Measurements from ENCODE around the gene PSMD12. TPM values are rescaled to one million over a fixed set of nuclear protein-coding genes. Genes with fewer than 3 reads are reported as not detected.

The PSMD12 gene
- total RNA-seq, 2 experiments from 2014 or later: 100 to 101 TPM

GRCh38 chr17:67375716-67376115 is 9.3 kb upstream of the PSMD12 start:
- POLR2A ChIA-PET: interaction anchor here (1.0 to 1.2 kb wide), 3 partner anchors 10 to 99 kb away, joined by 3 to 5 read pairs (median 4); no protein-coding TSS in a partner anchor
- Mint-ChIP-seq H3K36me3 (ENCODE audit: low read depth) (peaks cover 13% of the 10 kb centered on the region), H3K27ac (no peak overlapping the region), H3K9me3 (ENCODE audit: low read depth) (peaks cover 3% of the 10 kb centered on the region), H3K4me1 (peaks cover 34% of the 10 kb centered on the region), H3K27me3 (no peaks in the 10 kb centered on the region), H3K4me3 (no peak overlapping the region)
- intact Hi-C loops (cut with DNase I, micrococcal nuclease): loop anchor here (2.0 to 10.0 kb wide), 8 partner anchors 57 to 662 kb away; partner anchors contain the start of genes BPTF (in 1 of the 2), C17orf58 (in 1 of the 2) and KPNA2 (in 1 of the 2)
- DNase-seq (no peak), ATAC-seq (no peak)
- CTCF ChIA-PET: interaction anchor here (0.6 to 8.7 kb wide), 24 partner anchors 10 to 322 kb away, joined by 3 to 171 read pairs (median 6); partner anchors contain the start of gene PSMD12

- Mint-ChIP-seq H3K27ac (no peak overlapping the region), H3K4me1 (peaks cover 30% of the 10 kb centered on the region), H3K4me3 (no peak overlapping the region), H3K27me3 (no peaks in the 10 kb centered on the region), H3K36me3 (ENCODE audit: low read depth) (peaks cover 12% of the 10 kb centered on the region), H3K9me3 (ENCODE audit: low read depth) (peaks cover 3% of the 10 kb centered on the region)
- POLR2A ChIA-PET: interaction anchor here (0.6 to 1.1 kb wide), 6 partner anchors 9 to 334 kb away, joined by 3 to 5 read pairs (median 4); no protein-coding TSS in a partner anchor
- intact Hi-C loops (cut with DNase I, micrococcal nuclease): loop anchor here (2.0 to 10.0 kb wide), 8 partner anchors 57 to 662 kb away; partner anchors contain the start of genes BPTF (in 1 of the 2), C17orf58 (in 1 of the 2) and KPNA2 (in 1 of the 2)
- ATAC-seq: no peak
- DNase-seq: no peak
- CTCF ChIA-PET: interaction anchor here (0.5 to 8.7 kb wide), 26 partner anchors 9 to 340 kb away, joined by 3 to 171 read pairs (median 5); partner anchors contain the start of gene PSMD12
Observed at GRCh38 chr17:67375054-67375427, 8.7 kb upstream of the PSMD12 start.

- DNase-seq (peak; percentile 95), ATAC-seq (peak; percentile 55)
- intact Hi-C loops (cut with DNase I, micrococcal nuclease): loop anchor here (1.0 to 10.0 kb wide), 11 partner anchors 58 to 663 kb away; partner anchors contain the start of genes BPTF (in 1 of the 2), C17orf58 (in 1 of the 2) and KPNA2 (in 1 of the 2)
- Mint-ChIP-seq H3K27ac (peak overlapping the region; percentile 55), H3K4me3 (no peak overlapping the region), H3K27me3 (no peaks in the 10 kb centered on the region), H3K9me3 (ENCODE audit: low read depth) (peaks cover 3% of the 10 kb centered on the region), H3K36me3 (ENCODE audit: low read depth) (peaks cover 6% of the 10 kb centered on the region), H3K4me1 (peaks cover 25% of the 10 kb centered on the region)
- ChIA-PET CTCF (interaction anchor here (0.5 to 8.7 kb wide), 29 partner anchors 9 to 343 kb away, joined by 3 to 171 read pairs (median 5); partner anchors contain the start of genes NOL11 and PSMD12), POLR2A (interaction anchor here (1.0 to 1.1 kb wide), 3 partner anchors 9 to 101 kb away, joined by 3 to 5 read pairs (median 5); no protein-coding TSS in a partner anchor)
Observed at GRCh38 chr17:67374329-67375053, 8.1 kb upstream of the PSMD12 start.

GRCh38 chr17:67372751-67373150 is 6.4 kb upstream of the PSMD12 start:
- H3K4me1 Mint-ChIP-seq: peaks cover 19% of the 10 kb centered on the region
- intact Hi-C loops (cut with DNase I, micrococcal nuclease): loop anchor here in 1 of 2 experiments (10.0 kb wide), 1 partner anchor 622 kb away; the partner anchor contains the start of gene C17orf58
- DNase-seq: no peak
- ChIA-PET POLR2A (no interaction called here), CTCF (interaction anchor here (0.7 to 8.7 kb wide), 11 partner anchors 12 to 344 kb away, joined by 3 to 171 read pairs (median 11); partner anchors contain the start of gene NOL11)
- no peaks in the 10 kb centered on the region for H3K36me3 Mint-ChIP-seq (ENCODE audit: low read depth)
- H3K27ac Mint-ChIP-seq: no peak overlapping the region
- no peak overlapping the region for H3K4me3 Mint-ChIP-seq
- ATAC-seq: no peak
- no peaks in the 10 kb centered on the region for H3K27me3 Mint-ChIP-seq
- no peaks in the 10 kb centered on the region for H3K9me3 Mint-ChIP-seq (ENCODE audit: low read depth)

- intact Hi-C loops (cut with DNase I, micrococcal nuclease): loop anchor here (5.0 to 10.0 kb wide), 3 partner anchors 453 to 1065 kb away; partner anchors contain the start of genes C17orf58 (in 1 of the 2) and PRKCA (in 1 of the 2)
- H3K9me3 Mint-ChIP-seq (ENCODE audit: low read depth): no peaks in the 10 kb centered on the region
- no peak overlapping the region for H3K27ac Mint-ChIP-seq
- H3K4me3 Mint-ChIP-seq: no peak overlapping the region
- no peak for DNase-seq
- ChIA-PET POLR2A (no interaction called here), CTCF (interaction anchor here (1.1 to 2.6 kb wide), 2 partner anchors 9 to 106 kb away, joined by 5 to 9 read pairs; no protein-coding TSS in a partner anchor)
- H3K4me1 Mint-ChIP-seq: peaks cover 21% of the 10 kb centered on the region
- H3K36me3 Mint-ChIP-seq (ENCODE audit: low read depth): peaks cover 10% of the 10 kb centered on the region
- no peaks in the 10 kb centered on the region for H3K27me3 Mint-ChIP-seq
- no peak for ATAC-seq
Observed at GRCh38 chr17:67369676-67370075, 3.3 kb upstream of the PSMD12 start.

GRCh38 chr17:67365738-67366192 is 612 bp downstream of the PSMD12 start:
- ATAC-seq: peak; percentile 65
- no peaks in the 10 kb centered on the region for H3K9me3 Mint-ChIP-seq (ENCODE audit: low read depth)
- POLR2A ChIA-PET: interaction anchor here (0.5 to 2.1 kb wide), 13 partner anchors 9 to 121 kb away, joined by 3 to 7 read pairs (median 4); partner anchors contain the start of genes HELZ and PITPNC1
- CTCF ChIA-PET: interaction anchor here (0.6 to 5.3 kb wide), 10 partner anchors 9 to 237 kb away, joined by 3 to 35 read pairs (median 6); no protein-coding TSS in a partner anchor
- peaks cover 50% of the 10 kb centered on the region for H3K4me1 Mint-ChIP-seq
- H3K27me3 Mint-ChIP-seq: no peaks in the 10 kb centered on the region
- peak overlapping the region; percentile 96 for H3K27ac Mint-ChIP-seq
- peak overlapping the region; percentile 94 for H3K4me3 Mint-ChIP-seq
- peak; percentile 44 for DNase-seq
- peaks cover 33% of the 10 kb centered on the region for H3K36me3 Mint-ChIP-seq (ENCODE audit: low read depth)
- intact Hi-C loops (cut with DNase I, micrococcal nuclease): loop anchor here (1.0 to 10.0 kb wide), 9 partner anchors 12 to 1147 kb away; partner anchors contain the start of genes NOL11 (in 2 of the 2), PITPNC1 (in 2 of the 2), BPTF (in 1 of the 2) and HELZ (in 1 of the 2)

GRCh38 chr17:67364847-67365737 is 1.3 kb downstream of the PSMD12 start:
- intact Hi-C loops (cut with DNase I, micrococcal nuclease): loop anchor here (1.0 to 10.0 kb wide), 4 partner anchors 12 to 1060 kb away; partner anchors contain the start of genes PITPNC1 (in 1 of the 2) and PRKCA (in 1 of the 2)
- peaks cover 57% of the 10 kb centered on the region for H3K4me1 Mint-ChIP-seq
- DNase-seq (no peak), ATAC-seq (no peak)
- peak overlapping the region; percentile 94 for H3K4me3 Mint-ChIP-seq
- ChIA-PET POLR2A (interaction anchor here (0.5 to 2.1 kb wide), 13 partner anchors 9 to 325 kb away, joined by 3 to 7 read pairs (median 4); partner anchors contain the start of genes HELZ and PITPNC1), CTCF (interaction anchor here (0.6 to 5.3 kb wide), 9 partner anchors 10 to 238 kb away, joined by 3 to 35 read pairs (median 5); no protein-coding TSS in a partner anchor)
- H3K9me3 Mint-ChIP-seq (ENCODE audit: low read depth): no peaks in the 10 kb centered on the region
- no peaks in the 10 kb centered on the region for H3K27me3 Mint-ChIP-seq
- H3K27ac Mint-ChIP-seq: peak overlapping the region; percentile 96
- peaks cover 40% of the 10 kb centered on the region for H3K36me3 Mint-ChIP-seq (ENCODE audit: low read depth)

- peak overlapping the region; percentile 24 for H3K4me3 Mint-ChIP-seq
Observed at GRCh38 chr17:67362173-67362572, 4.2 kb downstream of the PSMD12 start.

GRCh38 chr17:67360880-67361279 is 5.5 kb downstream of the PSMD12 start:
- POLR2A ChIA-PET: no interaction called here

More at GRCh38 chr17:67362173-67362572, 4.2 kb downstream of the PSMD12 start:
- Mint-ChIP-seq H3K4me1 (peaks cover 80% of the 10 kb centered on the region), H3K36me3 (ENCODE audit: low read depth) (peaks cover 46% of the 10 kb centered on the region), H3K9me3 (ENCODE audit: low read depth) (no peaks in the 10 kb centered on the region), H3K27ac (peak overlapping the region; percentile 66), H3K27me3 (no peaks in the 10 kb centered on the region)
- intact Hi-C loops (cut with DNase I, micrococcal nuclease): loop anchor here (5.0 to 10.0 kb wide), 2 partner anchors 120 to 1057 kb away; partner anchors contain the start of gene PRKCA (in 1 of the 2)
- DNase-seq (peak; percentile 50), ATAC-seq (no peak)
- CTCF ChIA-PET: interaction anchor here (1.1 to 3.4 kb wide), 3 partner anchors 12 to 355 kb away, joined by 3 to 28 read pairs (median 4); partner anchors contain the start of gene NOL11
- POLR2A ChIA-PET: interaction anchor here (0.7 to 0.9 kb wide), 2 partner anchors 9 to 67 kb away, joined by 3 read pairs; no protein-coding TSS in a partner anchor

More at GRCh38 chr17:67360880-67361279, 5.5 kb downstream of the PSMD12 start:
- DNase-seq (no peak), ATAC-seq (no peak)
- intact Hi-C loops (cut with DNase I, micrococcal nuclease): loop anchor here (5.0 to 10.0 kb wide), 2 partner anchors 119 to 1056 kb away; partner anchors contain the start of gene PRKCA (in 1 of the 2)
- CTCF ChIA-PET: interaction anchor here (1.1 to 3.4 kb wide), 2 partner anchors 13 to 241 kb away, joined by 3 to 28 read pairs; no protein-coding TSS in a partner anchor
- Mint-ChIP-seq H3K4me1 (peaks cover 76% of the 10 kb centered on the region), H3K27ac (peak overlapping the region; percentile 87), H3K4me3 (no peak overlapping the region), H3K9me3 (ENCODE audit: low read depth) (no peaks in the 10 kb centered on the region), H3K36me3 (ENCODE audit: low read depth) (peaks cover 53% of the 10 kb centered on the region), H3K27me3 (no peaks in the 10 kb centered on the region)

Measured in activated CD4-positive, alpha-beta T cell treated with anti-CD3 and anti-CD28 coated beads for 36 hours (primary cell).